Suprapubic skin (tissue), 4 donors: ENCODE data around the gene MCTP1.
"Not testable (repeated sequence)": the region's sequence is repeated elsewhere in the genome, so short reads cannot be mapped to it uniquely, and the experiment has no call there.

Source experiments
- CTCF ChIP-seq, 2 donors: fragments of 200-600 bp in 1 of 2; fragments of 450-650 bp in 1 of 2; sonication (generic) in 1 of 2; IDR thresholded peaks; one replicate each; pipeline ENCODE4 v1.5.1; 2016 to 2019; ENCODE audit warnings: antibody characterized with exemption in 2 of 2, mild to moderate bottlenecking in 1 of 2, moderate library complexity in 1 of 2
- EP300 ChIP-seq: sonication (generic); formaldehyde crosslinking; IDR thresholded peaks from one replicate; pipeline ENCODE4 v1.6.1; 2017; ENCODE audit warnings: antibody characterized with exemption
- POLR2AphosphoS5 ChIP-seq, 3 donors: sonication (generic); formaldehyde crosslinking; IDR thresholded peaks; one replicate each; pipeline ENCODE4 v1.6.1; 2017; ENCODE audit warnings: antibody characterized with exemption in 3 of 3

- not testable (repeated sequence) for TF ChIP-seq CTCF (IDR thresholded peaks at IDR 0.05); EP300; POLR2AphosphoS5 (IDR thresholded peaks at IDR 0.05)
These were observed 325.6 kb downstream of the MCTP1 start for GRCh38 chr5:94959279-94959678.
